22Rv1 (cell line): ENCODE results near the gene DOCK9.

Experiments
- H3K27ac ChIP-seq: fragments of 450-650 bp; 2 replicates; pipeline ENCODE4 v1.5.1; 2017
- CTCF ChIP-seq: fragments of 450-650 bp; IDR thresholded peaks from 2 replicates; pipeline ENCODE4 v1.5.1; 2017; ENCODE audit warnings: mild to moderate bottlenecking
- ZFX ChIP-seq: fragments of 450-650 bp; IDR thresholded peaks from 2 replicates; pipeline ENCODE4 v1.6.1; 2017; ENCODE audit warnings: antibody characterized with exemption, borderline replicate concordance

The DOCK9 gene

GRCh38 chr13:98997738-98998641 lies 20.1 kb upstream of the DOCK9 start:
- no peak for TF ChIP-seq CTCF
- no peak for TF ChIP-seq ZFX
- H3K27ac ChIP-seq = no peak overlapping the region

GRCh38 chr13:98997011-98997730 lies 19.3 kb upstream of the DOCK9 start:
- no peak overlapping the region for H3K27ac ChIP-seq
- TF ChIP-seq CTCF (no peak), ZFX (no peak)

- no peak overlapping the region for H3K27ac ChIP-seq
- no peak for TF ChIP-seq ZFX
- TF ChIP-seq CTCF = no peak
Observed at GRCh38 chr13:98996046-98996445, 18.2 kb upstream of the DOCK9 start.

- TF ChIP-seq CTCF (no peak), ZFX (no peak)
- H3K27ac ChIP-seq = no peak overlapping the region
Observed at GRCh38 chr13:98994896-98995295, 17.0 kb upstream of the DOCK9 start.

GRCh38 chr13:98994080-98994479 lies 16.2 kb upstream of the DOCK9 start:
- TF ChIP-seq ZFX (no peak), CTCF (no peak)
- H3K27ac ChIP-seq = no peak overlapping the region

- TF ChIP-seq ZFX = no peak
- no peak for TF ChIP-seq CTCF
- H3K27ac ChIP-seq = no peak overlapping the region
Observed at GRCh38 chr13:98992355-98992754, 14.5 kb upstream of the DOCK9 start.

- H3K27ac ChIP-seq = no peak overlapping the region
Observed at GRCh38 chr13:98990701-98991100, 12.8 kb upstream of the DOCK9 start.

More at GRCh38 chr13:98990701-98991100, 12.8 kb upstream of the DOCK9 start:
- TF ChIP-seq ZFX = no peak
- no peak for TF ChIP-seq CTCF
